ENCODE data around the gene RPN1. TPM values are rescaled to one million over a fixed set of nuclear protein-coding genes. Genes with fewer than 3 reads are reported as not detected.

Gene RPN1
- total and polyA plus RNA-seq, 2 of the 8 experiments (the other 6 are each of a cell fraction or from before 2014, with no cell fraction given) = 165 to 211 TPM

GRCh38 chr3:128603811-128604775 is 46.5 kb downstream of the RPN1 start:
- no peak overlapping the region for H2BK15ac ChIP-seq (ENCODE audit: low read length)
- no peak overlapping the region for H3K23ac ChIP-seq (ENCODE audit: insufficient read length)
- no peak overlapping the region for H4K5ac ChIP-seq (ENCODE audit: insufficient read length, low read depth, low read length)
- H2AK5ac ChIP-seq (ENCODE audit: low read depth, low read length) = no peak overlapping the region
- H3K23me2 ChIP-seq (ENCODE audit: low read depth, low read length) = peaks cover 5% of the 10 kb centered on the region
- no peaks in the 10 kb centered on the region for H3K36me3 ChIP-seq (ENCODE audit: control insufficient read depth in 2 of 4, insufficient read depth in 4 of 4, low read length in 3 of 4)
- H3K79me1 ChIP-seq (ENCODE audit: low read depth, low read length) = no peaks in the 10 kb centered on the region
- POLR2A ChIA-PET (ENCODE audit: partially characterized antibody) = no interaction called here
- no peak overlapping the region for H3K27ac ChIP-seq (ENCODE audit: low read depth, low read length)
- TF ChIP-seq E2F6 (IDR thresholded peaks at IDR 0.05) (peak; percentile 24; the same call in 1 of the 2 replicates), KDM5A (IDR thresholded peaks at IDR 0.05; ENCODE audit: low read length) (no peak)
- no peak overlapping the region for H2BK20ac ChIP-seq (ENCODE audit: low read length)
- H4K8ac ChIP-seq (ENCODE audit: extremely low read depth, insufficient read depth, low read length) = no peak overlapping the region
- DNase-seq (ENCODE audit: low read depth in 1 of 2, low spot score in 2 of 2) (no peak), FAIRE-seq (no peak)
- CTCF ChIA-PET (ENCODE audit: partially characterized antibody) = interaction anchor here (1.1 to 11.3 kb wide), 7 partner anchors 10 to 181 kb away, joined by 3 to 182 read pairs (median 4); no protein-coding TSS in a partner anchor
- peaks cover 0 to 2% (median 0%) of the 10 kb centered on the region in 4 experiments; a peak in 1 of 7 replicates for H3K4me1 ChIP-seq (replicated peaks in 1 of 4; ENCODE audit: control insufficient read depth in 3 of 4, insufficient read depth in 4 of 4, low read length in 3 of 4)
- H3K4me3 ChIP-seq (ENCODE audit: extremely low read depth in 1 of 4, insufficient read depth in 2 of 4, low read depth in 3 of 4, low read length in 4 of 4) = no peak overlapping the region
- H3K4ac ChIP-seq (replicated peaks; ENCODE audit: insufficient read length, low read depth, low read length) = no peak overlapping the region
- no peak overlapping the region for H2AFZ ChIP-seq (ENCODE audit: low read length)
- no peaks in the 10 kb centered on the region for H3K79me2 ChIP-seq (ENCODE audit: control insufficient read depth in 1 of 2, insufficient read depth in 2 of 2, low read length in 2 of 2)
- WGBS, 2 experiments (ENCODE audit: extremely low coverage in 1 of 2, insufficient coverage in 1 of 2, insufficient read length in 1 of 2, insufficient replicate concordance in 2 of 2, low coverage in 1 of 2, low lambda C conversion rate in 2 of 2, missing lambda C conversion rate in 1 of 2) = 80% methylated on average over 19 of the region's 20 CpGs; no CpG with 5 or more reads in 1 of the 2 experiments
- H4K20me1 ChIP-seq (replicated peaks in 1 of 2; ENCODE audit: control insufficient read depth in 1 of 2, insufficient read depth in 2 of 2, low read length in 2 of 2) = peaks cover 0 to 5% of the 10 kb centered on the region in 2 experiments
- peaks cover 0 to 8% (median 4%) of the 10 kb centered on the region in 4 experiments; a peak in 4 of 7 replicates for H3K27me3 ChIP-seq (replicated peaks in 1 of 4; ENCODE audit: control insufficient read depth in 3 of 4, extremely low read depth in 1 of 4, insufficient read depth in 3 of 4, low read length in 3 of 4)
- no peak overlapping the region for H2BK5ac ChIP-seq (ENCODE audit: low read depth, low read length)
- H2BK120ac ChIP-seq (replicated peaks; ENCODE audit: low read depth, low read length) = no peak overlapping the region
- no peak overlapping the region for H2BK12ac ChIP-seq (ENCODE audit: low read depth, low read length)
- H3K18ac ChIP-seq (ENCODE audit: extremely low read depth, low read length) = no peak overlapping the region
- no peak overlapping the region for H3K4me2 ChIP-seq (ENCODE audit: insufficient read depth in 1 of 2, low read depth in 2 of 2, low read length in 2 of 2)
- H3K56ac ChIP-seq (replicated peaks; ENCODE audit: insufficient read length, low read depth, low read length) = no peak overlapping the region
- H3K14ac ChIP-seq (ENCODE audit: insufficient read length) = no peak overlapping the region
- no peak overlapping the region for H3K9ac ChIP-seq (replicated peaks in 1 of 4; ENCODE audit: extremely low read depth in 1 of 4, low read depth in 3 of 4, low read length in 3 of 4)
- H4K91ac ChIP-seq (replicated peaks; ENCODE audit: insufficient read length, low read length) = no peak overlapping the region
- no peaks in the 10 kb centered on the region for H3K9me3 ChIP-seq (ENCODE audit: insufficient read depth in 2 of 2, low read depth in 1 of 2, low read length in 1 of 2)
